Right cardiac atrium (tissue), 5 donors: ENCODE measurements around the gene ZNF862. TPM values are rescaled to one million over a fixed set of nuclear protein-coding genes. Genes with fewer than 3 reads are reported as not detected.

Source experiments
- ATAC-seq, 2 donors: fragments of 200-7000 bp; cut with Tn5 transposase; one replicate each; pipeline versions ENCODE4 v1.8.0 to v1.9.1; 2020; ENCODE audit warnings: moderate library complexity in 2 of 2, mild to moderate bottlenecking in 1 of 2
- DNase-seq, 3 donors: peaks; one replicate each; pipeline ENCODE4 v3.0.0-alpha.2; 2020
- H3K27ac ChIP-seq: one replicate; pipeline ENCODE4 v1.5.1; 2013; ENCODE audit warnings: mild to moderate bottlenecking, low read length, control low read depth, moderate library complexity
- H3K27me3 ChIP-seq: one replicate; pipeline ENCODE4 v1.6.1; 2013; ENCODE audit not compliant: control insufficient read depth, insufficient read depth
- H3K4me1 ChIP-seq: one replicate; pipeline ENCODE4 v1.6.1; 2013; ENCODE audit warnings: low read length; ENCODE audit not compliant: control insufficient read depth, insufficient read depth
- H3K4me3 ChIP-seq: one replicate; pipeline ENCODE4 v1.5.1; 2013; ENCODE audit warnings: low read length, control low read depth
- H3K9me3 ChIP-seq: one replicate; pipeline ENCODE4 v1.6.1; 2013; ENCODE audit warnings: low read length; ENCODE audit not compliant: control insufficient read depth
- WGBS: extraction: QIAGEN DNeasy Blood & Tissue Kit; methylation state at CpG from one replicate; pipeline ENCODE4 v1.1.7; 2013; 5-methylcytosine and 5-hydroxymethylcytosine counted together
- intact Hi-C, 4 donors: fragments of 100-400 bp; cut with DNase I; formaldehyde crosslinking; loops; one replicate each; pipeline versions ENCODE4 v1.11.0 to v1.14.0; 2022 to 2023
- long read RNA-seq, 4 donors: library from polyadenylated mRNA; unstranded; transcript quantifications; one replicate each; pipeline ENCODE4 v2.0.0, GENCODE V29; 2020 to 2021
- polyA plus RNA-seq: library from polyadenylated mRNA; stranded (reverse); fragments of 200-250 nt; gene quantifications from one replicate; pipeline ENCODE4 v1.2.3, GENCODE V29; 2013
- total RNA-seq, 4 donors: library from RNA; stranded (reverse); fragmentation: NEBNext Ultra II Directional; extraction: Animal tissue kit (Norgen Biotek cat#: 25700); gene quantifications; one replicate each; pipeline ENCODE4 v1.2.1, GENCODE V29; 2021
- donor health status: healthy with polysubstance abuse.
- donor health status: DM: no; HTN: yes; CAD: no.
- donor health status: DM: no; HTN: no; CAD: no.
- donor health status: DM: no; HTN: yes; CAD: no; lungs with severe emphysema.
- donor health status: DM: yes; HTN: yes; CAD: no.

ZNF862 gene
- total RNA-seq (10 to 100 TPM in 3 of 4 donors, 1 to 10 TPM in 1; 9.0 to 15.9 (median 14.2) TPM), polyA plus RNA-seq (7.8 TPM)
- long read RNA-seq, donor 1, partial matches to known transcripts: 5 of 21 reads
- long read RNA-seq, donor 1, other reads (novel, unspliced or antisense): 16 of 21 reads
- long read RNA-seq, donor 2, partial matches to known transcripts: 3 of 20 reads
- long read RNA-seq, donor 2, other reads (novel, unspliced or antisense): 17 of 20 reads
- long read RNA-seq, donor 3, partial matches to known transcripts: 2 of 12 reads
- long read RNA-seq, donor 3, other reads (novel, unspliced or antisense): 10 of 12 reads
- long read RNA-seq, donor 4, partial matches to known transcripts: 2 of 10 reads
- long read RNA-seq, donor 4, other reads (novel, unspliced or antisense): 8 of 10 reads

GRCh38 chr7:149838224-149838991 lies at the start of gene ZNF862:
Gene ZNF862 (plus strand): TSS chr7:149838375. CDS start chr7:149838612, 237 bp downstream.
- WGBS: under 1% methylated on average over 86 of the region's 86 CpGs
- ATAC-seq (peak; percentile 99), DNase-seq (peak; percentile 99)
- Histone ChIP-seq H3K27ac (peak within 1 kb of the TSS; percentile 65), H3K4me1 (peaks cover 3% of the 10 kb centered on the region), H3K9me3 (no peaks in the 10 kb centered on the region), H3K4me3 (peak within 1 kb of the TSS; percentile 87), H3K27me3 (no peaks in the 10 kb centered on the region)
- intact Hi-C loops: no loop called here

DNA sequence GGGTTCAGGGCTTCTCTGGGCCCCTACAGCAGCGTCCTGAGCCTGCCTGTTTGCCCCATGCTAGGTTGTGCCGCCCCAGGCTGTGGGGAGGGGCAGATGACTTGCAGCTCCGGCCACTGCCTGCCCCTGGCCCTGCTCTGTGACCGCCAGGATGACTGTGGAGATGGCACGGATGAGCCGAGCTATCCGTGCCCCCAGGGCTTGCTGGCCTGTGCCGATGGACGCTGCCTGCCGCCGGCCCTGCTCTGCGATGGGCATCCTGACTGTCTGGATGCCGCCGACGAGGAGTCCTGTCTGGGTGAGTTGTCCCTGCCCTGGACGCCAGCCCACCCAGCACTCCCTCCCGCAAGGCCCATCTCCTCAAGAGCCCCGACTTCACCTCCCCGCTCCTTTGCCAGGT lies 49.1 kb upstream of the ZNF862 start:
- intact Hi-C loops: no loop called here
- no peaks in the 10 kb centered on the region for H3K4me1 ChIP-seq
- no peaks in the 10 kb centered on the region for H3K27me3 ChIP-seq
- ATAC-seq: no peak
- DNase-seq: peak in 2 of 3 donors; percentile 23 to 47
- H3K9me3 ChIP-seq: no peaks in the 10 kb centered on the region
- H3K27ac ChIP-seq: no peak overlapping the region
- no peak overlapping the region for H3K4me3 ChIP-seq
- WGBS: 85% methylated on average over 19 of the region's 19 CpGs

- H3K27me3 ChIP-seq: no peaks in the 10 kb centered on the region
- intact Hi-C loops: no loop called here
- WGBS: 2% methylated on average over 56 of the region's 56 CpGs
- no peak overlapping the region for H3K27ac ChIP-seq
- no peaks in the 10 kb centered on the region for H3K9me3 ChIP-seq
- DNase-seq (peak; percentile 57 to 84 (median 84)), ATAC-seq (peak; percentile 5 to 53)
- no peaks in the 10 kb centered on the region for H3K4me1 ChIP-seq
- H3K4me3 ChIP-seq: no peak overlapping the region
Measured at GRCh38 chr7:149790146-149790548, 48.0 kb upstream of the ZNF862 start.

DNA sequence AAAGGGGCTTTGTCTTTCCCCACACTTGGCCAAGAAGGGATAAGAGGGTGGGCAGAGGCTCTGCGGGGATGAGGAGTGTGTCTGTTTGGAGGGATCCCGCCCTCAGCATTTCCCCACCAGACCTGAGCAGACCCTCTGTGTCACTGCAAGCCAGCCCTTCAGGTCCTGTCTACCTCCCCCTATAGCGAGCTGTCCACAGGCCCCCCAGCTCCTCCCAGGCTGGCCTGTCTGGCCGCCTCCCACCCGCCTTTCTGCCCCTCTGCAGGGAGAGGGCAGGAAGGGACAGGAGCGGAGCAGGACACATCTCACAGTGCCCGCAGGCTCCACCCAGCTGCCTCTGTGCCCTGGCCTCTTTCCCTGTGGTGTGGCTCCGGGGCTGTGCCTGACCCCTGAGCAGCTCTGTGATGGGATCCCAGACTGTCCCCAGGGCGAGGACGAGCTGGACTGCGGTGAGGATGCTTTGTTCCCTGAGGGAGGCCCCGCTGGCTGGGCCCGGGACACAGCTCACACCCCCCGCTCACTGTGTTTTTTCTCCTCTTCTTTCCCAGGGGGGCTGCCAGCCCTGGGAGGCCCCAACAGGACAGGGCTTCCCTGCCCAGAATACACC lies 47.3 kb upstream of the ZNF862 start:
- ATAC-seq: no peak
- DNase-seq: peak in 2 of 3 donors; percentile 39 to 43
- H3K9me3 ChIP-seq: no peaks in the 10 kb centered on the region
- H3K27me3 ChIP-seq: no peaks in the 10 kb centered on the region
- intact Hi-C loops: no loop called here
- no peak overlapping the region for H3K4me3 ChIP-seq
- WGBS: 89% methylated on average over 14 of the region's 14 CpGs
- no peaks in the 10 kb centered on the region for H3K4me1 ChIP-seq
- H3K27ac ChIP-seq: no peak overlapping the region

DNA sequence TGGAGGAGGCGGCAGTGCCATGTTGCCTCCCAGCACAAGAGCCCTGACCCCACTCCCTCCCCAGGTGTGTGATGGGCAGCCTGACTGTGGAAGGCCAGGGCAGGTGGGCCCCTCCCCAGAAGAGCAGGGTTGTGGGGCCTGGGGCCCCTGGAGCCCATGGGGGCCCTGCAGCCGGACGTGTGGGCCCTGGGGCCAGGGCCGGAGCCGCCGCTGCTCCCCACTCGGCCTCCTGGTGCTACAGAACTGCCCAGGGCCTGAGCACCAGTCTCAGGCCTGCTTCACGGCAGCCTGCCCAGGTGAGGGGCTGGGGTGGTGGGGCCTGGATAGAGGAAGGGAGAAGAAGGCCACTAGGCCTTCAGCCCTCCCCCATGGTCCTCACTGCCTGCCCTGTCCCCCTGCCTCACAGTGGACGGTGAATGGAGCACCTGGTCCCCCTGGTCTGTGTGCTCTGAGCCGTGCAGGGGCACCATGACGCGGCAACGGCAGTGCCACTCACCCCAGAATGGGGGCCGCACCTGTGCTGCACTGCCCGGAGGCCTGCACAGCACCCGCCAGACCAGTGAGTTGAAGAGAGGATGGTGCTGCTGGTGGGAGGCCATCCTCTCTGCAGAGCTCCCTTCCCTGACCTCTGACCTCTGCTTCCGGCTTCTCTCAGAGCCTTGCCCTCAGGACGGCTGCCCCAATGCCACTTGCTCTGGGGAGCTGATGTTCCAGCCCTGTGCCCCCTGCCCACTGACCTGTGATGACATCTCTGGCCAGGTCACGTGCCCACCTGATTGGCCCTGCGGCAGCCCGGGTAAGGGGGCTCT lies 46.6 kb upstream of the ZNF862 start:
- ATAC-seq: no peak

GRCh38 chr7:149792220-149792595 lies 46.0 kb upstream of the ZNF862 start:
- Histone ChIP-seq H3K27ac (no peak overlapping the region), H3K4me3 (no peak overlapping the region), H3K27me3 (no peaks in the 10 kb centered on the region), H3K9me3 (no peaks in the 10 kb centered on the region), H3K4me1 (no peaks in the 10 kb centered on the region)
- ATAC-seq: no peak
- intact Hi-C loops: no loop called here
- DNase-seq: peak in 1 of 3 donors; percentile 51
- 90% methylated on average over 15 of the region's 15 CpGs for WGBS

More for the DNA sequence above, 46.6 kb upstream of the ZNF862 start:
- H3K27me3 ChIP-seq: no peaks in the 10 kb centered on the region
- intact Hi-C loops: no loop called here
- WGBS: 93% methylated on average over 21 of the region's 21 CpGs
- H3K9me3 ChIP-seq: no peaks in the 10 kb centered on the region
- no peak overlapping the region for H3K4me3 ChIP-seq
- DNase-seq: peak in 2 of 3 donors; percentile 40 to 43
- no peaks in the 10 kb centered on the region for H3K4me1 ChIP-seq
- H3K27ac ChIP-seq: no peak overlapping the region

DNA sequence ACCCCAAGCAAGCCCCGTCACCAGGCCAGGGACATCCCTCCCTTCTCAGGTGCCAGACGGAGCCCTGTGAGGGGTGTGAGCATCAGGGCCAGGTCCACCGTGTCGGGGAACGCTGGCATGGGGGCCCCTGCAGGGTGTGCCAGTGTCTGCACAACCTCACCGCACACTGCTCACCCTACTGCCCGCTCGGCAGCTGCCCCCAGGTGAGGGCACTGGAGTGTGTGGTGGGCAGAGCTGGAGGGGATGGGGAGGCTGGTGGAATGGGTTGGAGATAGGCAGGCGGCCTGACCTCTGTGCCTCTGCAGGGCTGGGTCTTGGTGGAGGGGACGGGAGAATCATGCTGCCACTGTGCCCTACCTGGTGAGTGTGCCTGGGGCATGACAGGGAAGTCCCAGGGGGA lies 44.9 kb upstream of the ZNF862 start:
- DNase-seq: no peak
- ATAC-seq: no peak
- 81% methylated on average over 10 of the region's 10 CpGs for WGBS

DNA sequence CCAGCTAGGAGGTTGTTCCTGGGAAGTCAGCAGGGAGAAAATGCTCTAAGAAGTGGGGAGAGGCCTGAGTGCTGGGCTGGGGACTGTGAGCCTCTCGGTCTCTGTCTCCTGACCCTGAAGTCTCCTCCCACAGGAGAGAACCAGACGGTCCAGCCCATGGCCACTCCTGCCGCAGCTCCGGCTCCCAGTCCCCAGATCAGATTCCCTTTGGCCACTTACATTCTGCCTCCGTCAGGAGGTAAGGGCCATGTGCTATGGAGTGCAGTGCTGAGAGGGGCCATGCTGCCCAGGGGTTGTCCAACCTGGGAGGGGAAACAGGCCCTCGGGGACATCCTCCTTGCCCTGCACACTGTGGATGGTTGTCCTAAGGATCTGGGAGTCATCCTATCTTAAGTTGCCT lies 43.5 kb upstream of the ZNF862 start:
- intact Hi-C loops: no loop called here
- no peaks in the 10 kb centered on the region for H3K9me3 ChIP-seq
- WGBS: 42% methylated on average over 6 of the region's 6 CpGs
- H3K4me1 ChIP-seq: no peaks in the 10 kb centered on the region
- no peak overlapping the region for H3K27ac ChIP-seq
- ATAC-seq (no peak), DNase-seq (no peak)
- H3K4me3 ChIP-seq: no peak overlapping the region
- H3K27me3 ChIP-seq: no peaks in the 10 kb centered on the region

More for the DNA sequence above, 44.9 kb upstream of the ZNF862 start:
- Histone ChIP-seq H3K9me3 (no peaks in the 10 kb centered on the region), H3K27ac (no peak overlapping the region), H3K4me3 (no peak overlapping the region), H3K27me3 (no peaks in the 10 kb centered on the region), H3K4me1 (no peaks in the 10 kb centered on the region)
- intact Hi-C loops: no loop called here

GRCh38 chr7:149795126-149795525 lies 43.0 kb upstream of the ZNF862 start:
- intact Hi-C loops: no loop called here
- Histone ChIP-seq H3K27me3 (no peaks in the 10 kb centered on the region), H3K4me3 (no peak overlapping the region), H3K9me3 (no peaks in the 10 kb centered on the region), H3K27ac (no peak overlapping the region), H3K4me1 (no peaks in the 10 kb centered on the region)
- ATAC-seq (no peak), DNase-seq (no peak)
- 80% methylated on average over 10 of the region's 10 CpGs for WGBS

DNA sequence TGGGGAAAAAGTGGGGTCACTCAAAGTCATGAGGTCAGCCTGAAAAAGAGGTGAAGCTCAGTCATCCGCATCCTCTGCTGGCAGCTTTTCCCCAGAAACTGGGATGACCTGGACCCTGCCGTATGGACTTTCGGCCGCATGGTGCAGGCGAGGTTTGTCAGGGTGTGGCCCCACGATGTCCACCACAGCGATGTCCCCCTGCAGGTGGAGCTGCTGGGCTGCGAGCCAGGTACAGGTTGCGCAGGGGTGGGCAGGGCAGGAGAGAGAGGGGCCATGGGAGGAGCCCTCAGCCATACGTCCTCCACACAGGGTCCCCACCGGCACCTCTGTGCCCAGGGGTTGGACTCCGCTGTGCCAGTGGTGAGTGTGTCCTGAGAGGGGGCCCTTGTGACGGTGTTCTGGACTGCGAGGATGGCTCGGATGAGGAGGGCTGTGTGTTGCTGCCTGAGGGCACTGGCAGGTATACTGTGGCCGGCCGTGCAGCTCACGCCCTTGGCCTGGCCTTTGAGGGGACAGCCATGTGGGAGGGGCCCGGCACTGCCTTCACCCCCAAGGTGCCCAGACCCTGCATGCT lies 41.8 kb upstream of the ZNF862 start:
- intact Hi-C loops: no loop called here
- DNase-seq (no peak), ATAC-seq (no peak)
- 94% methylated on average over 19 of the region's 19 CpGs for WGBS
- Histone ChIP-seq H3K4me1 (no peaks in the 10 kb centered on the region), H3K9me3 (no peaks in the 10 kb centered on the region), H3K27me3 (no peaks in the 10 kb centered on the region), H3K27ac (no peak overlapping the region), H3K4me3 (no peak overlapping the region)
